Measurements from ENCODE around the gene KLHL15. TPM values are rescaled to one million over a fixed set of nuclear protein-coding genes. Genes with fewer than 3 reads are reported as not detected.
A peak's percentile ranks its signal among the peaks of the same experiment; 100 is the strongest.

KLHL15 gene
- total RNA-seq, 4 donors from 2014 or later: 6.9 to 13.2 (median 8.9) TPM

DNA sequence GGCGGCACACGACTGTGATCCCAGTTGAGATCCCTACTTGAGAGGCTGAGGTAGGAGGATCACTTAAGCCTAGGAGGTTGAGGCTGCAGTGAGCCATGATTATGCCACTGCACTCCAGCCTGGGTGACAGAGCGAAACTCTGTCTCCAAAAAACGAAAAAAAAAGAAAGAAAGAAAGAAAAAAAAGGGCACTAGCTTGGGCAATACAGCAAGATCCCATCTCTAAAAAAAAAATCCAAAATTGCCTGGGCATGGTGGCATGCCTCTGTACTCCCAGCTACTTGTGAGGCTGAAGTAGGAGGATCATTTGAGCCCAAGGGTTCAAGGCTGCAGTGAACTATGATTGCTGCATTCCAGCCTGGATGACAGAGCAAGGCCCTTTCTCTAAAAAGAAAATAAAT, 10.7 kb upstream of the KLHL15 start:
- 77 to 81% methylated on average over 4 of the region's 4 CpGs for WGBS, 2 donors
- peaks cover 0 to 18% of the 10 kb centered on the region in 2 donors for H3K27me3 ChIP-seq
- no peaks in the 10 kb centered on the region for H3K4me1 ChIP-seq
- H3K9me3 ChIP-seq: no peaks in the 10 kb centered on the region
- H3K27ac ChIP-seq: no peak overlapping the region
- no peak for DNase-seq (ENCODE audit: low spot score in 2 of 2)
- TF ChIP-seq EP300 (IDR thresholded peaks at IDR 0.05): no peak
- no peak for TF ChIP-seq POLR2A (IDR thresholded peaks at IDR 0.05)
- TF ChIP-seq CTCF (IDR thresholded peaks at IDR 0.05): no peak
- H3K4me3 ChIP-seq: no peak overlapping the region
- H3K36me3 ChIP-seq: no peaks in the 10 kb centered on the region

- H3K27ac ChIP-seq: no peak overlapping the region
- TF ChIP-seq EP300 (IDR thresholded peaks at IDR 0.05): no peak
- TF ChIP-seq POLR2A (IDR thresholded peaks at IDR 0.05): no peak
- no peak for TF ChIP-seq CTCF (IDR thresholded peaks at IDR 0.05)
- no peak for DNase-seq (ENCODE audit: low spot score in 2 of 2)
- H3K4me1 ChIP-seq: no peaks in the 10 kb centered on the region
- no peak overlapping the region for H3K4me3 ChIP-seq
- H3K36me3 ChIP-seq: no peaks in the 10 kb centered on the region
- H3K27me3 ChIP-seq: peaks cover 0 to 15% of the 10 kb centered on the region in 2 donors
- no peaks in the 10 kb centered on the region for H3K9me3 ChIP-seq
- 60 to 66% methylated on average over 5 of the region's 5 CpGs for WGBS, 2 donors
Measured at GRCh38 chrX:24034485-24034884, 7.5 kb upstream of the KLHL15 start.

GRCh38 chrX:24030597-24030996, 3.6 kb upstream of the KLHL15 start:
- DNase-seq (ENCODE audit: low spot score in 2 of 2): no peak
- H3K9me3 ChIP-seq: no peaks in the 10 kb centered on the region
- TF ChIP-seq EP300 (IDR thresholded peaks at IDR 0.05) (no peak), POLR2A (IDR thresholded peaks at IDR 0.05) (no peak), CTCF (IDR thresholded peaks at IDR 0.05) (no peak)
- H3K4me1 ChIP-seq: no peaks in the 10 kb centered on the region
- H3K27me3 ChIP-seq: peaks cover 0 to 6% of the 10 kb centered on the region in 2 donors
- H3K27ac ChIP-seq: no peak overlapping the region
- no peak overlapping the region for H3K4me3 ChIP-seq
- no peaks in the 10 kb centered on the region for H3K36me3 ChIP-seq
- 79 to 83% methylated on average over 5 of the region's 5 CpGs for WGBS, 2 donors

GRCh38 chrX:24027985-24028384, 999 bp upstream of the KLHL15 start:
- Histone ChIP-seq H3K9me3 (no peaks in the 10 kb centered on the region), H3K27me3 (peaks cover 0 to 6% of the 10 kb centered on the region in 2 donors), H3K27ac (no peak overlapping the region), H3K4me3 (no peak overlapping the region), H3K36me3 (no peaks in the 10 kb centered on the region), H3K4me1 (no peaks in the 10 kb centered on the region)
- TF ChIP-seq EP300 (IDR thresholded peaks at IDR 0.05) (no peak), CTCF (IDR thresholded peaks at IDR 0.05) (no peak), POLR2A (IDR thresholded peaks at IDR 0.05) (no peak)
- 81 to 95% methylated on average over 6 of the region's 6 CpGs for WGBS, 2 donors
- no peak for DNase-seq (ENCODE audit: low spot score in 2 of 2)

DNA sequence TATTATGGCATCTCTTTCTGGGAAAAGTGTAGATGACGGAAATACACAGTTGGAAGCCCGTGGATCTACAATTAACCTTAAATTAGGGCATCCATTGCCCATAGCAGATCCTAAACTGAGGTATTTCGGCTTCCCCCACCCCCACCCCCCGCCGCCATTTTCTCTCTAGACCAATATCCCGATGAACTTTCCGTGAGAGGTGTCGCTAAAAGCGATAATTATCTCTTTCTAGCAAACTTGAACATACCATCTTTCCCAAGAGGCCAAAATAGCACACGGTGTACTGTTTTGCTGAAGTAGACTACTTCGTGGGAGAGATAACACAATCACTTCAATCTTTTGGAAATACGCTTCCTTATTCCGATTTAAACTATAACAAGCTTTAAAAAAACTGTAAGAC, 554 bp downstream of the KLHL15 start:
- Histone ChIP-seq H3K4me1 (no peaks in the 10 kb centered on the region), H3K9me3 (no peaks in the 10 kb centered on the region), H3K4me3 (peak overlapping the region; percentile 74 to 84 (median 80)), H3K36me3 (no peaks in the 10 kb centered on the region), H3K27ac (peak overlapping the region; percentile 96 to 98 (median 97)), H3K27me3 (peaks cover 0 to 6% of the 10 kb centered on the region in 2 donors)
- DNase-seq (ENCODE audit: low spot score in 2 of 2): no peak
- TF ChIP-seq POLR2A (IDR thresholded peaks at IDR 0.05) (no peak), CTCF (IDR thresholded peaks at IDR 0.05) (no peak), EP300 (IDR thresholded peaks at IDR 0.05) (no peak)
- WGBS, 2 donors: 9 to 39% methylated on average over 13 of the region's 13 CpGs
